Measurements from ENCODE around the gene OVOL1.

The OVOL1 gene

GRCh38 chr11:65801153-65801987 is 14.5 kb downstream of the OVOL1 start:
- peaks cover 76% of the 10 kb centered on the region for H3K27me3 ChIP-seq
- TF ChIP-seq CTCF (IDR thresholded peaks at IDR 0.05; ENCODE audit: low read depth, low read length) = no peak
- no peaks in the 10 kb centered on the region for H3K4me1 ChIP-seq
- no peak overlapping the region for H3K4me3 ChIP-seq (ENCODE audit: low read depth, low read length)
- no peaks in the 10 kb centered on the region for H3K9me3 ChIP-seq
- no peaks in the 10 kb centered on the region for H3K36me3 ChIP-seq
- no peak for DNase-seq

GRCh38 chr11:65802841-65803240 is 16.0 kb downstream of the OVOL1 start:
- peaks cover 86% of the 10 kb centered on the region for H3K27me3 ChIP-seq
- H3K4me3 ChIP-seq (ENCODE audit: low read depth, low read length) = no peak overlapping the region
- DNase-seq = no peak
- no peak for TF ChIP-seq CTCF (IDR thresholded peaks at IDR 0.05; ENCODE audit: low read depth, low read length)
- H3K9me3 ChIP-seq = no peaks in the 10 kb centered on the region
- H3K36me3 ChIP-seq = no peaks in the 10 kb centered on the region
- no peaks in the 10 kb centered on the region for H3K4me1 ChIP-seq

- peaks cover 87% of the 10 kb centered on the region for H3K27me3 ChIP-seq
- no peaks in the 10 kb centered on the region for H3K4me1 ChIP-seq
- no peak for TF ChIP-seq CTCF (IDR thresholded peaks at IDR 0.05; ENCODE audit: low read depth, low read length)
- no peak overlapping the region for H3K4me3 ChIP-seq (ENCODE audit: low read depth, low read length)
- H3K36me3 ChIP-seq = no peaks in the 10 kb centered on the region
- no peak for DNase-seq
- no peaks in the 10 kb centered on the region for H3K9me3 ChIP-seq
Observed at GRCh38 chr11:65803797-65804492, 17.1 kb downstream of the OVOL1 start.

- DNase-seq = no peak
- no peak overlapping the region for H3K4me3 ChIP-seq (ENCODE audit: low read depth, low read length)
- H3K4me1 ChIP-seq = no peaks in the 10 kb centered on the region
- H3K27me3 ChIP-seq = peaks cover 85% of the 10 kb centered on the region
- H3K36me3 ChIP-seq = no peaks in the 10 kb centered on the region
- H3K9me3 ChIP-seq = no peaks in the 10 kb centered on the region
- no peak for TF ChIP-seq CTCF (IDR thresholded peaks at IDR 0.05; ENCODE audit: low read depth, low read length)
Observed at GRCh38 chr11:65806979-65807378, 20.1 kb downstream of the OVOL1 start.

- peaks cover 77% of the 10 kb centered on the region for H3K27me3 ChIP-seq
- no peak for DNase-seq
- no peaks in the 10 kb centered on the region for H3K9me3 ChIP-seq
- no peak for TF ChIP-seq CTCF (IDR thresholded peaks at IDR 0.05; ENCODE audit: low read depth, low read length)
- H3K4me1 ChIP-seq = no peaks in the 10 kb centered on the region
- H3K36me3 ChIP-seq = no peaks in the 10 kb centered on the region
- no peak overlapping the region for H3K4me3 ChIP-seq (ENCODE audit: low read depth, low read length)
Observed at GRCh38 chr11:65808744-65809341, 22.0 kb downstream of the OVOL1 start.
